H9 (cell line): Measurements from ENCODE around the gene CCDC51. TPM values are rescaled to one million over a fixed set of nuclear protein-coding genes. Genes with fewer than 3 reads are reported as not detected.

ENCODE experiments used
- DNase-seq: peaks from one replicate; pipeline ENCODE4 v3.0.0-alpha.2; 2017
- H2AFZ ChIP-seq: one replicate; pipeline ENCODE4 v1.6.1; 2013; ENCODE audit warnings: mild to moderate bottlenecking, low read length, control low read depth, moderate library complexity
- H2AK5ac ChIP-seq: 2 replicates; pipeline ENCODE4 v1.6.1; 2013; ENCODE audit warnings: low read length, control low read depth, mixed read lengths; ENCODE audit not compliant: insufficient read length
- H2BK120ac ChIP-seq: one replicate; pipeline ENCODE4 v1.6.1; 2013; ENCODE audit warnings: low read depth, mild to moderate bottlenecking, low read length, control low read depth, inconsistent platforms; ENCODE audit not compliant: poor library complexity, severe bottlenecking
- H2BK12ac ChIP-seq: 2 replicates; pipeline ENCODE4 v1.6.1; 2013; ENCODE audit warnings: low read length, control low read depth, mixed read lengths, low read depth; ENCODE audit not compliant: insufficient read length
- H2BK15ac ChIP-seq: 2 replicates; pipeline ENCODE4 v1.6.1; 2013; ENCODE audit warnings: low read depth, low read length, control low read depth
- H2BK20ac ChIP-seq: one replicate; pipeline ENCODE4 v1.6.1; 2013; ENCODE audit warnings: low read depth, mild to moderate bottlenecking, low read length, control low read depth, inconsistent platforms; ENCODE audit not compliant: poor library complexity, severe bottlenecking
- H2BK5ac ChIP-seq: 2 replicates; pipeline ENCODE4 v1.6.1; 2013; ENCODE audit warnings: low read length, control low read depth, mixed read lengths; ENCODE audit not compliant: insufficient read length
- H3K14ac ChIP-seq: 2 replicates; pipeline ENCODE4 v1.6.1; 2013; ENCODE audit warnings: low read length, control low read depth; ENCODE audit not compliant: insufficient read depth
- H3K18ac ChIP-seq: 2 replicates; pipeline ENCODE4 v1.6.1; 2013; ENCODE audit warnings: low read depth, mild to moderate bottlenecking, mixed read lengths, low read length, control low read depth; ENCODE audit not compliant: insufficient read length
- H3K23ac ChIP-seq: 2 replicates; pipeline ENCODE4 v1.6.1; 2013; ENCODE audit warnings: low read length, control low read depth, mixed read lengths, low read depth; ENCODE audit not compliant: insufficient read length
- H3K23me2 ChIP-seq: 2 replicates; pipeline ENCODE4 v1.6.1; 2013; ENCODE audit warnings: low read depth, mild to moderate bottlenecking, mixed read lengths, low read length, control low read depth; ENCODE audit not compliant: insufficient read length, poor library complexity, severe bottlenecking
- H3K27ac ChIP-seq: 2 replicates; pipeline ENCODE4 v1.5.1; 2013; ENCODE audit warnings: low read length, control low read depth, mixed read lengths, low read depth; ENCODE audit not compliant: insufficient read length
- H3K27me3 ChIP-seq: 2 replicates; pipeline ENCODE4 v1.6.1; 2013; ENCODE audit warnings: low read length, control low read depth, inconsistent platforms; ENCODE audit not compliant: insufficient read depth
- H3K4ac ChIP-seq: 2 replicates; pipeline ENCODE4 v1.6.1; 2013; ENCODE audit warnings: low read depth, mild to moderate bottlenecking, control low read depth, inconsistent platforms, low read length, moderate library complexity
- H3K4me1 ChIP-seq: 2 replicates; pipeline ENCODE4 v1.6.1; 2013; ENCODE audit warnings: low read length, control low read depth, inconsistent platforms; ENCODE audit not compliant: insufficient read depth
- H3K4me2 ChIP-seq: 2 replicates; pipeline ENCODE4 v1.6.1; 2013; ENCODE audit warnings: low read length, control low read depth, mixed read lengths; ENCODE audit not compliant: insufficient read length, insufficient read depth
- H3K56ac ChIP-seq: 2 replicates; pipeline ENCODE4 v1.6.1; 2013; ENCODE audit warnings: low read depth, mild to moderate bottlenecking, mixed read lengths, low read length, control low read depth; ENCODE audit not compliant: insufficient read length
- H3K79me1 ChIP-seq: 2 replicates; pipeline ENCODE4 v1.6.1; 2013; ENCODE audit warnings: low read depth, mild to moderate bottlenecking, moderate library complexity, low read length, control low read depth, inconsistent platforms; ENCODE audit not compliant: insufficient read depth, poor library complexity, severe bottlenecking
- H3K79me2 ChIP-seq: 2 replicates; pipeline ENCODE4 v1.6.1; 2013; ENCODE audit warnings: low read length, control low read depth, inconsistent platforms; ENCODE audit not compliant: insufficient read depth
- H3K9ac ChIP-seq: 2 replicates; pipeline ENCODE4 v1.6.1; 2013; ENCODE audit warnings: low read length, control low read depth, mixed read lengths; ENCODE audit not compliant: insufficient read length; ENCODE audit errors: extremely low read depth
- H3K9me3 ChIP-seq: one replicate; pipeline ENCODE4 v1.6.1; 2013; ENCODE audit warnings: low read depth, low read length, inconsistent platforms; ENCODE audit not compliant: control insufficient read depth
- H3T11ph ChIP-seq: one replicate; pipeline ENCODE4 v1.6.1; 2013; ENCODE audit warnings: mild to moderate bottlenecking, low read length, control low read depth, inconsistent platforms
- H4K20me1 ChIP-seq: one replicate; pipeline ENCODE4 v1.6.1; 2013; ENCODE audit not compliant: control insufficient read depth, insufficient read length, insufficient read depth
- H4K5ac ChIP-seq: 2 replicates; pipeline ENCODE4 v1.6.1; 2013; ENCODE audit warnings: low read depth, mild to moderate bottlenecking, mixed read lengths, low read length, control low read depth; ENCODE audit not compliant: insufficient read length
- H4K8ac ChIP-seq: replicated peaks from 2 replicates; pipeline ENCODE4 v1.6.1; 2013; ENCODE audit warnings: low read length, control low read depth, mixed read lengths, low read depth; ENCODE audit not compliant: insufficient read length
- H4K91ac ChIP-seq: 2 replicates; pipeline ENCODE4 v1.6.1; 2013; ENCODE audit warnings: low read depth, mild to moderate bottlenecking, moderate library complexity, mixed read lengths, low read length, control low read depth; ENCODE audit not compliant: insufficient read length
- H3K27ac Mint-ChIP-seq, 3 experiments: 2 replicates in 2 of 3; 3 replicates in 1 of 3; pipeline ENCODE4 v1.8.0; 2020 to 2021; ENCODE audit warnings: mixed read lengths in 3 of 3, mild to moderate bottlenecking in 1 of 3, moderate library complexity in 1 of 3
- H3K27me3 Mint-ChIP-seq: 2 replicates; pipeline ENCODE4 v1.8.0; 2021; ENCODE audit warnings: low read depth, mild to moderate bottlenecking, moderate library complexity, mixed read lengths
- H3K36me3 Mint-ChIP-seq, 3 experiments: 2 replicates in 2 of 3; 3 replicates in 1 of 3; pipeline ENCODE4 v1.8.0; 2020 to 2021; ENCODE audit warnings: low read depth in 3 of 3, mixed read lengths in 3 of 3; ENCODE audit not compliant: insufficient read depth in 1 of 3
- H3K4me1 Mint-ChIP-seq, 2 experiments: 2 replicates each; pipeline ENCODE4 v1.8.0; 2020; ENCODE audit warnings: mixed read lengths in 2 of 2
- H3K4me3 Mint-ChIP-seq, 2 experiments: 2 replicates in 1 of 2; 3 replicates in 1 of 2; pipeline ENCODE4 v1.8.0; 2020 to 2021; ENCODE audit warnings: mild to moderate bottlenecking in 2 of 2, mixed read lengths in 2 of 2, moderate library complexity in 1 of 2
- H3K9me3 Mint-ChIP-seq, 2 experiments: 2 replicates in 1 of 2; 3 replicates in 1 of 2; pipeline ENCODE4 v1.8.0; 2020; ENCODE audit warnings: mild to moderate bottlenecking in 2 of 2, mixed read lengths in 2 of 2, moderate library complexity in 1 of 2
- CTCF ChIP-seq: fragments of 200-600 bp; sonication (generic); conservative IDR thresholded peaks from 3 replicates; pipeline ENCODE4 v1.8.0; 2021; ENCODE audit warnings: antibody characterized with exemption, mild to moderate bottlenecking
- whole genome bisulfite sequencing: extraction: QIAGEN DNeasy Blood & Tissue Kit; methylation state at CpG from one replicate; pipeline ENCODE4 v1.1.7; 2013; ENCODE audit warnings: missing lambda C conversion rate, low lambda C conversion rate, mixed read lengths; ENCODE audit not compliant: insufficient read length; ENCODE audit errors: extremely low coverage; 5-methylcytosine and 5-hydroxymethylcytosine counted together
- total RNA-seq: library from RNA; stranded (reverse); gene quantifications from 2 replicates; pipeline ENCODE4 v1.2.1, GENCODE V29; 2021

Gene CCDC51
- total RNA-seq, 1 experiment from 2014 or later: 20.0 TPM

- Mint-ChIP-seq H3K27me3 (no peaks in the 10 kb centered on the region), H3K4me1 (peaks cover 43 to 47% of the 10 kb centered on the region in 2 experiments), H3K36me3 (peaks cover 5 to 6% (median 6%) of the 10 kb centered on the region in 3 experiments; a peak in 5 of 7 replicates), H3K27ac (no peak overlapping the region; a peak in 2 of 7 replicates), H3K9me3 (no peaks in the 10 kb centered on the region; a peak in 1 of 5 replicates), H3K4me3 (no peak overlapping the region)
- H3K4me2 ChIP-seq: no peak overlapping the region
- no peak overlapping the region for H2AK5ac ChIP-seq
- H2BK120ac ChIP-seq: no peak overlapping the region
- no peaks in the 10 kb centered on the region for H3K27me3 ChIP-seq
- TF ChIP-seq CTCF: no peak
- no peak overlapping the region for H3K4ac ChIP-seq
- no peak overlapping the region for H3K9ac ChIP-seq
- H2BK15ac ChIP-seq: no peak overlapping the region
- H4K5ac ChIP-seq: no peak overlapping the region
- H3K9me3 ChIP-seq: no peaks in the 10 kb centered on the region
- WGBS: no CpG with 5 or more reads among the region's 9 CpGs
- no peak overlapping the region for H2BK12ac ChIP-seq
- H2AFZ ChIP-seq: no peak overlapping the region
- no peaks in the 10 kb centered on the region for H3K79me1 ChIP-seq
- H2BK20ac ChIP-seq: no peak overlapping the region
- H3K23ac ChIP-seq: no peak overlapping the region
- H4K20me1 ChIP-seq: no peaks in the 10 kb centered on the region
- H3K56ac ChIP-seq: no peak overlapping the region
- no peak overlapping the region for H2BK5ac ChIP-seq
- no peak for DNase-seq
- H4K91ac ChIP-seq: no peak overlapping the region
- no peaks in the 10 kb centered on the region for H3K79me2 ChIP-seq
- no peak overlapping the region for H3T11ph ChIP-seq
- H4K8ac ChIP-seq: no peak overlapping the region
- H3K4me1 ChIP-seq: peaks cover 7% of the 10 kb centered on the region; the same call in 1 of the 2 replicates
- no peak overlapping the region for H3K14ac ChIP-seq
- no peak overlapping the region for H3K27ac ChIP-seq
- peaks cover 5% of the 10 kb centered on the region for H3K23me2 ChIP-seq
- H3K18ac ChIP-seq: no peak overlapping the region
Measured at GRCh38 chr3:48476426-48477053, 36.6 kb upstream of the CCDC51 start.
